Sigmoid colon (tissue), 7 donors: ENCODE measurements around the gene IRF2. TPM values are rescaled to one million over a fixed set of nuclear protein-coding genes. Genes with fewer than 3 reads are reported as not detected.

Experiments
- DNase-seq: peaks from one replicate; pipeline ENCODE4 v3.0.0-alpha.2; 2019
- H3K27ac ChIP-seq, 4 donors: fragments of 200-600 bp; sonication (generic); one replicate each; pipeline ENCODE4 v1.5.1; 2016 to 2019; ENCODE audit warnings: mild to moderate bottlenecking in 1 of 4
- H3K27me3 ChIP-seq, 3 donors: fragments of 200-600 bp; sonication (generic); one replicate each; pipeline ENCODE4 v1.5.1; 2019; ENCODE audit warnings: mild to moderate bottlenecking in 1 of 3
- H3K36me3 ChIP-seq, 4 donors: fragments of 200-600 bp; sonication (generic); one replicate each; pipeline ENCODE4 v1.5.1; 2016 to 2019
- H3K4me1 ChIP-seq, 4 donors: fragments of 200-600 bp; sonication (generic); one replicate each; pipeline ENCODE4 v1.5.1; 2017 to 2019
- H3K4me3 ChIP-seq, 4 donors: fragments of 200-600 bp; sonication (generic); one replicate each; pipeline ENCODE4 v1.5.1; 2017 to 2019; ENCODE audit warnings: mild to moderate bottlenecking in 2 of 4, moderate library complexity in 1 of 4
- H3K9me3 ChIP-seq, 4 donors: fragments of 200-600 bp in 3 of 4; sonication (generic) in 3 of 4; one replicate each; pipeline versions ENCODE4 v1.5.1 to v1.6.1; 2013 to 2019
- EP300 ChIP-seq, 4 donors: sonication (generic); formaldehyde crosslinking; IDR thresholded peaks; one replicate each; pipeline ENCODE4 v1.6.1; 2017; ENCODE audit warnings: antibody characterized with exemption in 4 of 4
- POLR2A ChIP-seq, 2 donors: fragments of 450-650 bp; IDR thresholded peaks; one replicate each; pipeline ENCODE4 v1.6.1; 2016; ENCODE audit warnings: antibody characterized with exemption in 2 of 2, mild to moderate bottlenecking in 2 of 2, moderate library complexity in 2 of 2
- POLR2AphosphoS5 ChIP-seq, 4 donors: sonication (generic); formaldehyde crosslinking; IDR thresholded peaks; one replicate each; pipeline ENCODE4 v1.6.1; 2017; ENCODE audit warnings: antibody characterized with exemption in 4 of 4
- WGBS, 2 donors: extraction: QIAGEN DNeasy Blood & Tissue Kit; methylation state at CpG; one replicate each; pipeline ENCODE4 v1.1.7; 2013; 5-methylcytosine and 5-hydroxymethylcytosine counted together
- intact Hi-C: fragments of 100-400 bp; cut with DNase I; formaldehyde crosslinking; loops from one replicate; pipeline ENCODE4 v1.15.1; 2023
- polyA plus RNA-seq, 3 donors: library from polyadenylated mRNA; stranded (reverse); fragments of 200-250 nt; gene quantifications; one replicate each; pipeline ENCODE4 v1.2.3, GENCODE V29; 2013
- total RNA-seq, 4 donors: library from RNA; depleted of rRNA; stranded (reverse); fragments of >200 nt; gene quantifications; one replicate each; pipeline ENCODE4 v1.1.0, GENCODE V29; 2016
- TF ChIP-seq, protein P1 (sequence below), 4 experiments: fragments of 450-650 bp in 3 of 4; fragments of 200-600 bp in 1 of 4; IDR thresholded peaks; one replicate each; pipeline ENCODE4 v1.5.1; 2016 to 2019; ENCODE audit warnings: antibody characterized with exemption in 4 of 4, mild to moderate bottlenecking in 3 of 4, moderate library complexity in 2 of 4
- donor health status: healthy with polysubstance abuse.
- donor health status: Bipolar disorder and iron deficiency.
- donor health status: healthy.

Gene IRF2
- total and polyA plus RNA-seq, 7 donors, result 27.6 to 41.8 (median 31.9) TPM

DNA sequence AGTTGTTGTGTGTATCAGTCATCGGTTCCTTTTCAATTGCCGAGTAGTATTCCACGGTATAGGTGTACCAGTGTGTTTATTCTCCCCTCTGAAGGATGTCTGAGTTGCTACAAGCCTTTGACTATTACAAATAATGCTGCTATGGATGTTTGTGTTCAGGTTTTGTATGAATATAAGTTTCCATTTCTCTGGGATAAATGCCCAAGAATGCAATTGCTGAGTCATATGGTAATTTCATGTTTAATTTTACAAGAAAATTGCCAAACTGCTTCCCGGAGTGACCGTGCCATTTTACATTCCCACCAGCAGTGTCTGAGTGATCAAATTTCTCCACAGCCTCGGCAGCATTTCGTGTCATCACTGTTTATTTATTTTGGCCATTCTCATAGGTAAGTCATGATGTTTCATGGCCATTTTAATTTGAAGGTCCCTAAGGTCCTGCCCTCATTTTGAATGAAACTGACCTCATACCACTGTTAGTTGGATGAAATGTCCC lies 73.9 kb downstream of the IRF2 start:
- intact Hi-C loops, result no loop called here
- TF ChIP-seq POLR2A (IDR thresholded peaks at IDR 0.05) (no peak), EP300 (IDR thresholded peaks at IDR 0.05) (no peak), POLR2AphosphoS5 (IDR thresholded peaks at IDR 0.05) (peak in 1 of 4 donors; percentile 69)
- TF ChIP-seq, protein P1, sequence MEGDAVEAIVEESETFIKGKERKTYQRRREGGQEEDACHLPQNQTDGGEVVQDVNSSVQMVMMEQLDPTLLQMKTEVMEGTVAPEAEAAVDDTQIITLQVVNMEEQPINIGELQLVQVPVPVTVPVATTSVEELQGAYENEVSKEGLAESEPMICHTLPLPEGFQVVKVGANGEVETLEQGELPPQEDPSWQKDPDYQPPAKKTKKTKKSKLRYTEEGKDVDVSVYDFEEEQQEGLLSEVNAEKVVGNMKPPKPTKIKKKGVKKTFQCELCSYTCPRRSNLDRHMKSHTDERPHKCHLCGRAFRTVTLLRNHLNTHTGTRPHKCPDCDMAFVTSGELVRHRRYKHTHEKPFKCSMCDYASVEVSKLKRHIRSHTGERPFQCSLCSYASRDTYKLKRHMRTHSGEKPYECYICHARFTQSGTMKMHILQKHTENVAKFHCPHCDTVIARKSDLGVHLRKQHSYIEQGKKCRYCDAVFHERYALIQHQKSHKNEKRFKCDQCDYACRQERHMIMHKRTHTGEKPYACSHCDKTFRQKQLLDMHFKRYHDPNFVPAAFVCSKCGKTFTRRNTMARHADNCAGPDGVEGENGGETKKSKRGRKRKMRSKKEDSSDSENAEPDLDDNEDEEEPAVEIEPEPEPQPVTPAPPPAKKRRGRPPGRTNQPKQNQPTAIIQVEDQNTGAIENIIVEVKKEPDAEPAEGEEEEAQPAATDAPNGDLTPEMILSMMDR (IDR thresholded peaks at IDR 0.05), result no peak
- no peak overlapping the region for H3K4me3 ChIP-seq
- H3K36me3 ChIP-seq, result peaks cover 4 to 81% (median 38%) of the 10 kb centered on the region in 4 donors
- WGBS, 2 donors, result 86 to 91% methylated on average over 7 of the region's 7 CpGs
- H3K27me3 ChIP-seq, result no peaks in the 10 kb centered on the region
- DNase-seq, result no peak
- peak overlapping the region in 1 of 4 donors; percentile 26 for H3K27ac ChIP-seq
- H3K4me1 ChIP-seq, result peaks cover 0 to 7% (median 3%) of the 10 kb centered on the region in 4 donors
- H3K9me3 ChIP-seq, result no peaks in the 10 kb centered on the region

DNA sequence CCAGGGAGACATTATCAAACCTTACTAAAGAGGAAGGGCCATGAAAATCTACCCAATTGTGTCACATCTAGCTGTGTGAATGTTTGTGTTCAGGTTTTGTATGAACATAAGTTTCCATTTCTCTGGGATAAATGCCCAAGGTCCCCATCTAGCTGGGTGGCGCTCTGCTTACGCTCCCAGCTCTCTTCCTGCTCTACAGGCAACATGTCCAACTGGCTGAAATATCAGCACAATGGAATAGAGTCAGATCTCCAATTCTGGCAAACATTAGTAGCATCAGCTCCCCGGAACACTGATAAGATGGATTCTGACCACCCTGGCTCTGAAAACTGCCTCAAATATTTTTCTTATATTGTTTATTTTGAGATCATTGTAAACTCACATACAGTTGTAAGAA lies 74.8 kb downstream of the IRF2 start:
- Histone ChIP-seq H3K4me3 (no peak overlapping the region), H3K36me3 (peaks cover 4 to 77% (median 29%) of the 10 kb centered on the region in 4 donors), H3K27me3 (no peaks in the 10 kb centered on the region), H3K9me3 (no peaks in the 10 kb centered on the region), H3K4me1 (peaks cover 0 to 9% (median 3%) of the 10 kb centered on the region in 4 donors), H3K27ac (no peak overlapping the region)
- TF ChIP-seq POLR2AphosphoS5 (IDR thresholded peaks at IDR 0.05) (no peak), EP300 (IDR thresholded peaks at IDR 0.05) (no peak), POLR2A (IDR thresholded peaks at IDR 0.05) (no peak)
- TF ChIP-seq, protein P1 (IDR thresholded peaks at IDR 0.05), result no peak
- intact Hi-C loops, result no loop called here
- DNase-seq, result no peak
- WGBS, 2 donors, result 91 to 97% methylated on average over 3 of the region's 3 CpGs

DNA sequence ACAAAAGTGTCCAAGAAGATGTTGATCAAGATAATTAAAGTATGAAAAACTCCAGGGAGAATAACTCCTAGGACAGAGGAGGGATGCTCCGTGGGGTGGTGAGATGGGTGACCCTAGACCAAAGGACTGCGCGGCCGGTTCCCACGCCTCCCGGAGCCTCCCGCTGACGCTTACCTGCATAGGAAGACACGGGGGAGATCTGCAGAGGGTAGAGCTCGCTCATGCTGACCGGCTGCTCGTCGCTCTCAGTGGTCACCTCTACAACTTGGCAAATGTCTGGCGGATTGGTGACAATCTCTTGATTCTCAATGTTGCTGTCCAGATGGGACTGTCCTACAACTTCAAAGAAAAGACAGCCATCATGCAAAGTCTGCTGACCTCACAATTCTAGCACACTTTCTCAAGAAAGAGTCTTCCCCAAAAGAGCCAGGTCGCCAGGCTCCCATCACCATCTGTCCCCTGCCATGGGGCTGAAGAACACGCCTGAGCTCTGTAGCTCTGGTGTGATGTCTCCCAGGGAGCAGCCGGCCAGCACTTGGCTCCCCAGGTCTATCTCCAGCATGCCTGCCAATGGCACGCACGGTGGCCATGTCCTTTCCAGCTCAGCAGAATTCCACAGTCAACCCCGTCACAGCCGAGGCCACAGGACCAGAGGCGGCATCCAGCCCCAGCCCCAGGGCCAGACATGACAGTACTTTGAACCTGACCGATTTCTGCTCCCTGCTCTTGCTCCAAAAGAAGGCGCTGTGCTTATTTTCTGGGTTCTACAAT lies 75.4 kb downstream of the IRF2 start:
- no peak for DNase-seq
- Histone ChIP-seq H3K9me3 (no peaks in the 10 kb centered on the region), H3K36me3 (peaks cover 4 to 77% (median 29%) of the 10 kb centered on the region in 4 donors), H3K27ac (no peak overlapping the region), H3K27me3 (no peaks in the 10 kb centered on the region), H3K4me1 (peaks cover 0 to 9% (median 3%) of the 10 kb centered on the region in 4 donors), H3K4me3 (no peak overlapping the region)
- intact Hi-C loops, result no loop called here
- no peak for TF ChIP-seq POLR2AphosphoS5 (IDR thresholded peaks at IDR 0.05)
- TF ChIP-seq POLR2A (IDR thresholded peaks at IDR 0.05), result no peak
- no peak for TF ChIP-seq EP300 (IDR thresholded peaks at IDR 0.05)
- TF ChIP-seq, protein P1 (IDR thresholded peaks at IDR 0.05), result no peak
- 98% methylated on average over 24 of the region's 24 CpGs for WGBS, 2 donors

DNA sequence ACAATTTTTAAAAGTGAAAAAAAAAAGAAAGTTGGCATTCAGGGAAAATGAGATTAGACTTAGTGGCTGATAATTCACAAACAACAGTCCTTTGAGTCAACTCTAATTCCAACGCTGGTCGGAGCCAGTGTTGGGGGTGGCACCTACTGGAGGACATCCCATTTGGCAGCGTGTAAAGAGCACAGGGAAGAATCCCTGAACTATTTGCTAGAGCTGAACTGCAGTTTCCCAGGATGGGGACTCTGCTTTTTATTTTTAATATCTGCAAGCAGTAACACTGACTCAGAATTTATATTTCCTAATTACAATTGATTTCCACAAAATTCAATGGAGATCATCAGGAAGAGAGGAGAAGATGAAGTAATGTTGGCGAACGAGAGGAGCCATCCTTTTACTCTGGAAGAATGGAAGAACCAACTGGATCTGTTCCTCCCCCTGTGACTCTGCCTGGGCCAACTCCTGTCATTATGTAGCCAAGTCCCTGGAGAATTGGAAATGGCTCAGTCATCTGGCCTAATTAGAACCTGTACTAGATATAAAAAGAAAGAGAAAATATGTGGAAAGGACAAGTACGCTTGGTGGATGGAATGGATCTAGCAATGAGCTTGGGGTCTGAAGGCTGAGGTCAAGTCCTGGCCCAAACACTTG lies 76.7 kb downstream of the IRF2 start:
- H3K27me3 ChIP-seq, result no peaks in the 10 kb centered on the region
- H3K9me3 ChIP-seq, result no peaks in the 10 kb centered on the region
- peaks cover 4 to 77% (median 28%) of the 10 kb centered on the region in 4 donors for H3K36me3 ChIP-seq
- WGBS, 2 donors, result 93 to 94% methylated on average over 6 of the region's 6 CpGs
- no peak overlapping the region for H3K4me3 ChIP-seq
- H3K27ac ChIP-seq, result no peak overlapping the region
- TF ChIP-seq EP300 (IDR thresholded peaks at IDR 0.05), result no peak
- TF ChIP-seq, protein P1 (IDR thresholded peaks at IDR 0.05), result no peak
- TF ChIP-seq POLR2A (IDR thresholded peaks at IDR 0.05), result no peak
- TF ChIP-seq POLR2AphosphoS5 (IDR thresholded peaks at IDR 0.05), result no peak
- no peak for DNase-seq
- H3K4me1 ChIP-seq, result peaks cover 0 to 9% (median 3%) of the 10 kb centered on the region in 4 donors
- intact Hi-C loops, result no loop called here
